ENCODE data around the gene IFNL2. TPM values are rescaled to one million over a fixed set of nuclear protein-coding genes. Genes with fewer than 3 reads are reported as not detected.

IFNL2 gene
- total RNA-seq, 4 donors from 2014 or later, result not detected

DNA sequence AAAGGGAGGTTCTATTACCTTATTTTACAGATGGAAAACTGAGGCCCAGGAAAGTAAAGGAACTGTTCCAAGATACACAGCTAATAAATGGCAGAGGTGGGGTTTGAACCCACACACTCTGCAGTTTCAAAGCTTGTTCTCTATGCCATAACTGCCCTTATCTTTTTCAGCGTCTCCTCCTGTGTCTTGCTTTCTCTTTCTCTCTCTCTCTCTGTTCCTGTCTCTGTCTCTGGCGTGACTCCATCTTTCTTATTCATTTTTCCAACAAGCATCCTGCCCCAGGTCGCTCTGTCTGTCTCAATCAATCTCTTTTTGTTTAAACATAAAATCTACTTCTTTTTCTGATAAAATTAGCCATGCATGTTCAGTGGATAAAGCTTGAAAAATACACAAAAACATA is 16.4 kb upstream of the IFNL2 start:
- Histone ChIP-seq H3K9me3 (no peaks in the 10 kb centered on the region), H3K27me3 (peaks cover 8 to 63% (median 13%) of the 10 kb centered on the region in 4 donors), H3K36me3 (no peaks in the 10 kb centered on the region), H3K4me1 (peaks cover 3 to 13% (median 11%) of the 10 kb centered on the region in 3 donors), H3K4me3 (no peak overlapping the region), H3K27ac (no peak overlapping the region)
- intact Hi-C loops (cut with DNase I), result no loop called here
- 41 to 47% methylated on average over 3 of the region's 3 CpGs for WGBS, 2 donors
- no peak for DNase-seq
- no peak for TF ChIP-seq POLR2A (IDR thresholded peaks at IDR 0.05)
- no peak for TF ChIP-seq CTCF (IDR thresholded peaks at IDR 0.05)

GRCh38 chr19:39252458-39252857 is 15.7 kb upstream of the IFNL2 start:
- DNase-seq, result no peak
- Histone ChIP-seq H3K27me3 (peaks cover 8 to 63% (median 13%) of the 10 kb centered on the region in 4 donors), H3K36me3 (no peaks in the 10 kb centered on the region), H3K4me1 (peaks cover 3 to 7% (median 4%) of the 10 kb centered on the region in 3 donors), H3K9me3 (no peaks in the 10 kb centered on the region), H3K4me3 (no peak overlapping the region), H3K27ac (no peak overlapping the region)
- TF ChIP-seq POLR2A (IDR thresholded peaks at IDR 0.05), result no peak
- no peak for TF ChIP-seq CTCF (IDR thresholded peaks at IDR 0.05)
- intact Hi-C loops (cut with DNase I), result no loop called here
- WGBS, 2 donors, result 66 to 71% methylated on average over 3 of the region's 3 CpGs

DNA sequence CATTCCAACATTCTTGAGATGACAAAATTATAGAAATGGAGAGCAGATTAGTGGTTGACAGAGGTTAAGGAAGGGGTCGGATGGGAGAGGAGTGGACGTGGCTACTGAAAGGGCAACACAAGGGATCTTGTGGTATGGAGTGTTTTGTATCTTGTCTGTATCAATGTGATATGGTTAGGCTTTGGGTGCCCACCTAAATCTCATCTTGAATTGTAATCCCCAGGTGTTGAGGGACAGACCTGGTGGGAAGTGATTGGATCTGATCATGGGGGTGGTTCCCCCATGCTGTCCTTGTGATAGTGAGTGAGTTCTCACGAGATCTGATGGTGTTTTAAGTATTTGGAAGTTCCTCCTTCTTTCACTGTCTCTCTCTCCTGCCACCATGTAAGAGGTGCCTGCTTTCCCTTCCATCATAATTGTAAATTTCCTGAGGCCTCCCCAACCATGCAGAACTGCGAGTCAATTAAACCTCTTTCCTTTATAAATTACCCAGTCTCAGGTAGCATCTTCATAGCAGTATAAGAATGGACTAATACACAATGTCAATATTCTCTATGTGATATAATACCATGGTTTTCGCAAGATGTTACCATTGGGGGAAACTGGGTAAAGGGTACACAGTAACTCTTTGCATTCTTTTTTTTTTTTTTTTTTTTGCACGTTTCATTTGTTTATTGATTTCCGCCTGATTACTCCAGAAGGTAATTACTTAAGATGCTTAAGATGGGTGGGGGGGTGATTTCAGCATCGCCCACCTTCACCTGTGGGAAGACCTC is 14.6 kb upstream of the IFNL2 start:
- peaks cover 0 to 61% (median 3%) of the 10 kb centered on the region in 4 donors for H3K27me3 ChIP-seq
- no peak overlapping the region for H3K4me3 ChIP-seq
- WGBS, 2 donors, result 68 to 72% methylated on average over 8 of the region's 8 CpGs
- no peaks in the 10 kb centered on the region for H3K36me3 ChIP-seq
- H3K4me1 ChIP-seq, result no peaks in the 10 kb centered on the region
- intact Hi-C loops (cut with DNase I), result no loop called here
- DNase-seq, result no peak
- no peak overlapping the region for H3K27ac ChIP-seq
- no peaks in the 10 kb centered on the region for H3K9me3 ChIP-seq
- TF ChIP-seq POLR2A (IDR thresholded peaks at IDR 0.05), result no peak
- no peak for TF ChIP-seq CTCF (IDR thresholded peaks at IDR 0.05)

DNA sequence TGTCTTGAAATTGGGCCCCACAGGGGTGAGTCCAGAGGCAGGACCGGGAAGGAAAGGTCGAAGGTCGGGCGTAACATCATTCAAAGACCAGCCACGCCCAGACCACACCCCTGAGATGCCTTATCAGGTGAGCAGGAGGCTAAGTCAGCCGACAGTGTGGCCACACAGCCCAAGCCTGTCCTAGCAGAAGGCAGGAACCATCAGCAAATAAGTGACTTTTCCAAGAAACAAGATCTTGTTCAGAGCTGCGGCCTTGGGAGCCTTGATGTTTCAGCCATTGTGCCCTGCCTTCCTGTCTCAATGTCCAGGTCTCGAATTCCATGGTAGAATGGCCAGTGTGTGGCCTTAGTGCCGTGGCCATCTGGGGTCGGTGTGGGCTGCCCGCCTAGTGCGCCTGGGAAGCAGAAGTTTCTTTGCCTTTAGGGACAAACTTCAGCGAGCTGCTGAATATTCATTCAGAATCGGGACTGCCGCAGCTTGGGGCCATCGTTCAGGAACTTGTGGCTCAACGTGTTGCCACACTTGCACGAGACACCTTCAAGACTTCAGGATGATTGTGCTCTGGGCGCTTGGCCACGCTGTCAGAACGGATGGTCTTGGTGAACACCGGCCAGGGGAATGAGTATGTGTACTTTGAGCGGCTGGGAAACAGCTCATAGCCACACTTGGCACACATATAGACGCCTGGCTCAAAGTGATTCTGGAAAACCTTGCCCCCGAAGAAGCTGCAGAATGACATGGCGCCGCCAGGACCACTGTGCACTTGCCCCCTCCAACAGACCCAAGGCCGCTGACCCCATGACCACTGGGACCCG is 13.5 kb upstream of the IFNL2 start:
- H3K27ac ChIP-seq, result no peak overlapping the region
- H3K36me3 ChIP-seq, result no peaks in the 10 kb centered on the region
- intact Hi-C loops (cut with DNase I), result no loop called here
- H3K27me3 ChIP-seq, result peaks cover 0 to 53% (median 0%) of the 10 kb centered on the region in 4 donors
- 78 to 79% methylated on average over 19 to 25 of the region's 29 CpGs for WGBS, 2 donors
- H3K9me3 ChIP-seq, result no peaks in the 10 kb centered on the region
- no peak overlapping the region for H3K4me3 ChIP-seq
- no peaks in the 10 kb centered on the region for H3K4me1 ChIP-seq
- TF ChIP-seq POLR2A (IDR thresholded peaks at IDR 0.05), result no peak
- TF ChIP-seq CTCF (IDR thresholded peaks at IDR 0.05), result no peak
- DNase-seq, result no peak

GRCh38 chr19:39257227-39257626 is 11.0 kb upstream of the IFNL2 start:
- DNase-seq, result no peak
- Histone ChIP-seq H3K4me3 (no peak overlapping the region), H3K4me1 (no peaks in the 10 kb centered on the region), H3K27me3 (peaks cover 0 to 62% (median 0%) of the 10 kb centered on the region in 4 donors), H3K36me3 (no peaks in the 10 kb centered on the region), H3K27ac (no peak overlapping the region), H3K9me3 (no peaks in the 10 kb centered on the region)
- intact Hi-C loops (cut with DNase I), result no loop called here
- 94 to 96% methylated on average over 3 to 4 of the region's 4 CpGs for WGBS, 2 donors
- TF ChIP-seq CTCF (IDR thresholded peaks at IDR 0.05), result no peak
- TF ChIP-seq POLR2A (IDR thresholded peaks at IDR 0.05), result no peak

Measured in esophagus squamous epithelium (tissue), 5 donors.